Measurements from ENCODE around the gene TLCD2. TPM values are rescaled to one million over a fixed set of nuclear protein-coding genes. Genes with fewer than 3 reads are reported as not detected.

TLCD2 gene
- total and polyA plus RNA-seq, 2 of the 13 experiments (the other 11 are each of a cell fraction or from before 2014, with no cell fraction given) = 0.90 to 1.1 TPM

DNA sequence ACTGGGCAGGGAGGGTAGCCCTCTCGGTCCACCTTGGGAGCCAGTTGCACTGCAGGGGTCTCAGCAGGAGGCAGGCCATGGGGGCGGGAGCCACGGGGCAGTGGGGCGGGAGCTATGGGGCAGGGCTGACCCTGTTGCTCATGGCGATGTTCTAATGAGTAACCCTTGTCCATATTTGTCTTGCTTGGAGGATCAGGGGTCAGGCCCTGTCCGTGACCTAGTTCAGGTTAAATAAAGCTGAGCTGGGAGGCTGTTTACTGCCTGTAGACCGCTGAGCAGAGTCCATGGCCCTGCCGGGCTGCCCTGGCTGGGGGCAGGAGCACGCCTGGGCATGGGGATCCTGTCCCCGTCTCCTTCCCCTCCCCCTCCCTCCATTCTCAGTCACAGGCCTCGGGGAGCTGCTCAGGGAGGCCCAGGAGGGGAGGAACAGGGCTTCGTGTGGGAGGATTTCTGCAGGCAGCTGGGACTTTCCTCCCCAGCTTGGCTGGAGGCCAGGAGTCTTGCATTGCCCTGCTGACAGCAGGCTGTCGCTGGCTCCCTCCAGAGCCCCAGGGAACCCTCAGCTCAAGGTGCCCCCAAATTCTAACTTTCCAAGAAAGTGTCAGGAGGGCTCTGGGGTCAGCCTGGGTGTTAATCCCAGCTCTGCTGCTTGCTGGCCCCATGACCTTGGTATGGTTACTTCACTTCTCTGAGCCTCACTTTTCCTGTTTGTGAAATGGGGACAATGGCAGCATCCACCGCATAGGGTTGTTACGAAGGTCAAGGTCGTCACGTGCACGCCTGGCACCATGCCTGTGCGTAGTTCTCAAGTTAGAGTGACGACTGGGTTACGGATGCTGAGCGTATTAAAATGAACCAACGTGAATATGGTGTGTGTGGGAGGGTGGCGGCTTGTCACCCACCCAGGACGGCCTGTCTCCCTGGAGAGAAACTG is 26.4 kb upstream of the TLCD2 start (continued):
- TF ChIP-seq, protein P1, sequence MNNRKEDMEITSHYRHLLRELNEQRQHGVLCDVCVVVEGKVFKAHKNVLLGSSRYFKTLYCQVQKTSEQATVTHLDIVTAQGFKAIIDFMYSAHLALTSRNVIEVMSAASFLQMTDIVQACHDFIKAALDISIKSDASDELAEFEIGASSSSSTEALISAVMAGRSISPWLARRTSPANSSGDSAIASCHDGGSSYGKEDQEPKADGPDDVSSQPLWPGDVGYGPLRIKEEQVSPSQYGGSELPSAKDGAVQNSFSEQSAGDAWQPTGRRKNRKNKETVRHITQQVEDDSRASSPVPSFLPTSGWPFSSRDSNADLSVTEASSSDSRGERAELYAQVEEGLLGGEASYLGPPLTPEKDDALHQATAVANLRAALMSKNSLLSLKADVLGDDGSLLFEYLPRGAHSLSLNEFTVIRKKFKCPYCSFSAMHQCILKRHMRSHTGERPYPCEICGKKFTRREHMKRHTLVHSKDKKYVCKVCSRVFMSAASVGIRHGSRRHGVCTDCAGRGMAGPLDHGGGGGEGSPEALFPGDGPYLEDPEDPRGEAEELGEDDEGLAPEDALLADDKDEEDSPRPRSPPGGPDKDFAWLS (CRISPR knock-in tag; IDR thresholded peaks at IDR 0.05; ENCODE audit: borderline replicate concordance) = peak; percentile 77
- TF ChIP-seq ISX (CRISPR knock-in tag; conservative IDR thresholded peaks at IDR 0.05) (no peak; the same call in 1 of the 2 replicates), ZNF614 (CRISPR knock-in tag; IDR thresholded peaks at IDR 0.05; ENCODE audit: borderline replicate concordance) (peak; percentile 62; the same call in 1 of the 2 replicates)
- TF ChIP-seq, protein P2, sequence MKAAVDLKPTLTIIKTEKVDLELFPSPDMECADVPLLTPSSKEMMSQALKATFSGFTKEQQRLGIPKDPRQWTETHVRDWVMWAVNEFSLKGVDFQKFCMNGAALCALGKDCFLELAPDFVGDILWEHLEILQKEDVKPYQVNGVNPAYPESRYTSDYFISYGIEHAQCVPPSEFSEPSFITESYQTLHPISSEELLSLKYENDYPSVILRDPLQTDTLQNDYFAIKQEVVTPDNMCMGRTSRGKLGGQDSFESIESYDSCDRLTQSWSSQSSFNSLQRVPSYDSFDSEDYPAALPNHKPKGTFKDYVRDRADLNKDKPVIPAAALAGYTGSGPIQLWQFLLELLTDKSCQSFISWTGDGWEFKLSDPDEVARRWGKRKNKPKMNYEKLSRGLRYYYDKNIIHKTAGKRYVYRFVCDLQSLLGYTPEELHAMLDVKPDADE (CRISPR knock-in tag; IDR thresholded peaks at IDR 0.05) = peak; percentile 87; the same call in 1 of the 2 replicates

DNA sequence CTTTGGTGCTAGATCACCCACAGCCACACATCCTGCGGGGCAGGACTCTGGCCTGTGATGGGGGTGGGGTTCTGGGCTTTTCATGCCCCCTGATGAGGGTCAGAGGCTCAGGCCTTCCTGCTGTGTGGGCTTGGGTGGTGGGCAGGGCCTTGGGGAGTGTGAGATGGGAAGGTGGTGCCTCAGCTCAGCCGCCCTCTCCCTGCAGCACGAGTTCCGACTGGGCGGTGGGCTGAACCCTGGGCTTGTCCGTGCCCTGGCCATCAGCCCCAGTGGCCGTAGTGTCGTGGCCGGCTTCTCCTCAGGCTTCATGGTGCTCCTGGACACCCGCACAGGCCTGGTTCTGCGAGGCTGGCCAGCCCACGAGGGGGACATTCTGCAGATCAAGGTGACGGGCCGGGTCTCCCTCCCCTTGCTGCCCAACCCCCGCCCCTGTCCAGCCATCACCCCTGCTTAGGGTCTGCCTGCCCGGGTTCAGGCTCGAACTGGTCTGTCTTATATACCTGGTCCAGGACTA is 25.7 kb upstream of the TLCD2 start:
- H3K9me3 ChIP-seq (ENCODE audit: low read length) = no peaks in the 10 kb centered on the region
- in situ Hi-C loops (cut with HindIII; ENCODE audit: extremely low pct_ligation_motif_present, low pct_unique_long_range_greater_than_20kb) (no loop called here), intact Hi-C loops (cut with micrococcal nuclease; ENCODE audit: unreplicated experiment) (no loop called here)
- H3K9ac ChIP-seq (ENCODE audit: insufficient read depth, low read depth, low read length) = peak overlapping the region; percentile 69
- H3K27ac ChIP-seq (ENCODE audit: extremely low read length, insufficient read depth, low read length) = peak overlapping the region; percentile 83
- no peak overlapping the region for H2AFZ ChIP-seq (ENCODE audit: low read length)
- H3K36me3 ChIP-seq (replicated peaks in 1 of 2; ENCODE audit: control insufficient read depth in 1 of 2, insufficient read depth in 2 of 2, low read length in 2 of 2) = peaks cover 5% of the 10 kb centered on the region in 2 experiments; a peak in 4 of 5 replicates
- 0% methylated on average over 1 of the region's 17 CpGs for WGBS (ENCODE audit: low lambda C conversion rate)
- ChIA-PET POLR2A (interaction anchor here (1.2 to 4.3 kb wide), 14 partner anchors 9 to 94 kb away, joined by 5 to 283 read pairs (median 14); partner anchors contain the start of genes PRPF8, RILP, RPA1 and SERPINF1), CTCF (ENCODE audit: low intra/inter-chr PET ratio, low total read pairs) (no interaction called here)
- peaks cover 48% of the 10 kb centered on the region for H3K4me1 ChIP-seq (ENCODE audit: insufficient read depth, low read length)
- TSS peak; percentile 84 for BruUV-seq (replicated peaks)
- DNase-seq (ENCODE audit: low spot score) (peak; percentile 54), ATAC-seq (peak; percentile 62), FAIRE-seq (peak; percentile 28)
- H3K27me3 ChIP-seq (ENCODE audit: control insufficient read depth in 1 of 2, insufficient read depth in 2 of 2, low read length in 2 of 2) = no peaks in the 10 kb centered on the region
- peak overlapping the region in 2 of 3 experiments; percentile 57 to 60; a peak in 4 of 6 replicates for H3K4me3 ChIP-seq (replicated peaks in 1 of 3; ENCODE audit: insufficient read depth in 1 of 3, low read depth in 2 of 3, low read length in 3 of 3)
- H3K4me2 ChIP-seq (ENCODE audit: low read depth, low read length) = peak overlapping the region; percentile 75
- H3K79me2 ChIP-seq (ENCODE audit: insufficient read depth, low read length) = peaks cover 3% of the 10 kb centered on the region
- H4K20me1 ChIP-seq (ENCODE audit: insufficient read depth, low read length) = no peaks in the 10 kb centered on the region
- TF ChIP-seq ZNF724P (CRISPR knock-in tag; IDR thresholded peaks at IDR 0.05; ENCODE audit: borderline replicate concordance) (0 out of 2 replicates have a peak, but pooled peaks have one; percentile 17), BRCA1 (CRISPR knock-in tag; IDR thresholded peaks at IDR 0.05) (no peak), RAD21 (CRISPR knock-in tag; IDR thresholded peaks at IDR 0.05) (0 out of 2 replicates have a peak, but pooled peaks have one; percentile 42), DPF2 (CRISPR knock-in tag; IDR thresholded peaks at IDR 0.05; ENCODE audit: borderline replicate concordance, low read depth) (0 out of 2 replicates have a peak, but pooled peaks have one; percentile 28), ZNF768 (CRISPR knock-in tag; IDR thresholded peaks at IDR 0.05) (no peak), ZNF567 (CRISPR knock-in tag; IDR thresholded peaks at IDR 0.05; ENCODE audit: borderline replicate concordance) (no peak), ZMYM3 (CRISPR knock-in tag; IDR thresholded peaks at IDR 0.05) (no peak)
- TF ChIP-seq, protein P3, sequence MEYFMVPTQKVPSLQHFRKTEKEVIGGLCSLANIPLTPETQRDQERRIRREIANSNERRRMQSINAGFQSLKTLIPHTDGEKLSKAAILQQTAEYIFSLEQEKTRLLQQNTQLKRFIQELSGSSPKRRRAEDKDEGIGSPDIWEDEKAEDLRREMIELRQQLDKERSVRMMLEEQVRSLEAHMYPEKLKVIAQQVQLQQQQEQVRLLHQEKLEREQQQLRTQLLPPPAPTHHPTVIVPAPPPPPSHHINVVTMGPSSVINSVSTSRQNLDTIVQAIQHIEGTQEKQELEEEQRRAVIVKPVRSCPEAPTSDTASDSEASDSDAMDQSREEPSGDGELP (IDR thresholded peaks at IDR 0.05; ENCODE audit: borderline replicate concordance, low read depth) = no peak
- TF ChIP-seq, protein P4, sequence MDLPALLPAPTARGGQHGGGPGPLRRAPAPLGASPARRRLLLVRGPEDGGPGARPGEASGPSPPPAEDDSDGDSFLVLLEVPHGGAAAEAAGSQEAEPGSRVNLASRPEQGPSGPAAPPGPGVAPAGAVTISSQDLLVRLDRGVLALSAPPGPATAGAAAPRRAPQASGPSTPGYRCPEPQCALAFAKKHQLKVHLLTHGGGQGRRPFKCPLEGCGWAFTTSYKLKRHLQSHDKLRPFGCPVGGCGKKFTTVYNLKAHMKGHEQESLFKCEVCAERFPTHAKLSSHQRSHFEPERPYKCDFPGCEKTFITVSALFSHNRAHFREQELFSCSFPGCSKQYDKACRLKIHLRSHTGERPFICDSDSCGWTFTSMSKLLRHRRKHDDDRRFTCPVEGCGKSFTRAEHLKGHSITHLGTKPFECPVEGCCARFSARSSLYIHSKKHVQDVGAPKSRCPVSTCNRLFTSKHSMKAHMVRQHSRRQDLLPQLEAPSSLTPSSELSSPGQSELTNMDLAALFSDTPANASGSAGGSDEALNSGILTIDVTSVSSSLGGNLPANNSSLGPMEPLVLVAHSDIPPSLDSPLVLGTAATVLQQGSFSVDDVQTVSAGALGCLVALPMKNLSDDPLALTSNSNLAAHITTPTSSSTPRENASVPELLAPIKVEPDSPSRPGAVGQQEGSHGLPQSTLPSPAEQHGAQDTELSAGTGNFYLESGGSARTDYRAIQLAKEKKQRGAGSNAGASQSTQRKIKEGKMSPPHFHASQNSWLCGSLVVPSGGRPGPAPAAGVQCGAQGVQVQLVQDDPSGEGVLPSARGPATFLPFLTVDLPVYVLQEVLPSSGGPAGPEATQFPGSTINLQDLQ (CRISPR knock-in tag; IDR thresholded peaks at IDR 0.05) = no peak

Data from HepG2 (cell line).